ENCODE results near the gene SLC6A6. TPM values are rescaled to one million over a fixed set of nuclear protein-coding genes. Genes with fewer than 3 reads are reported as not detected.

Gene SLC6A6
- total and polyA plus RNA-seq, 10 of the 15 experiments (the other 5 are each of a cell fraction or from before 2014, with no cell fraction given), result 5.6 to 47.0 (median 20.2) TPM

DNA sequence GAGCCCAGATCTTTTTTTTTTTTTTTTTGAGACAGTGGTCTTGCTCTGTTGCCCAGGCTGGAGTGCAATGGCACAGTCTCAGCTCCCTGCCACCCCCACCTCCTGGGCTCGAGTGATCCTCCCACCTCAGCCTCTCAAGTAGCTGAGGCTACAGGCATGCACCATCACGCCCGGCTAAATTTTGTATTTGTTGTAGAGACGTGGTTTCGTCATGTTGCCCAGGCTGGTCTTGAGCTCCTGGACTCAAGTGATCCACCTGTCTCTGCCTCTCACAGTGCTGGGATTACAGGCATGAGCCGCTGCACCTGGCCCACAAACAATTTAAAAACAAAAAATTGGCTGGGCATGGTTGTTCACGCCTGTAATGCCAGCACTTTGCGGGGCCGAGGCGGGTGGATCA lies 22.6 kb upstream of the SLC6A6 start:
- Histone ChIP-seq H3K4me2 (ENCODE audit: control insufficient read depth, insufficient read depth) (no peak overlapping the region), H3K4me1 (ENCODE audit: control insufficient read depth, insufficient read depth, low read length) (peaks cover 6% of the 10 kb centered on the region), H3K79me2 (ENCODE audit: control insufficient read depth, insufficient read depth, low read length) (no peaks in the 10 kb centered on the region), H3K27ac (ENCODE audit: control insufficient read depth, insufficient read depth) (no peak overlapping the region), H4K20me1 (ENCODE audit: control insufficient read depth, insufficient read depth) (no peaks in the 10 kb centered on the region), H3K36me3 (ENCODE audit: control insufficient read depth in 2 of 2, insufficient read depth in 2 of 2, low read length in 1 of 2) (no peaks in the 10 kb centered on the region), H2AFZ (ENCODE audit: control insufficient read depth, low read depth, low read length) (no peak overlapping the region), H3K9me3 (replicated peaks; ENCODE audit: control insufficient read depth, insufficient read depth, low read length) (no peaks in the 10 kb centered on the region), H3K9ac (ENCODE audit: control insufficient read depth, insufficient read depth, low read length) (no peak overlapping the region), H3K27me3 (replicated peaks in 1 of 2; ENCODE audit: control insufficient read depth in 2 of 2, insufficient read depth in 2 of 2, low read length in 1 of 2) (no peaks in the 10 kb centered on the region; a peak in 2 of 4 replicates), H3K4me3 (no peak overlapping the region)
- intact Hi-C loops (cut with micrococcal nuclease; ENCODE audit: unreplicated experiment) (no loop called here), in situ Hi-C loops (cut with MboI) (no loop called here)
- ChIA-PET SMC1A (ENCODE audit: uncharacterized antibody, unreplicated experiment) (interaction anchor here (0.7 to 1.1 kb wide), 2 partner anchors 52 to 81 kb away, joined by 3 read pairs; no protein-coding TSS in a partner anchor), CTCF (interaction anchor here (0.8 to 1.4 kb wide), 2 partner anchors 22 to 42 kb away, joined by 3 to 5 read pairs; no protein-coding TSS in a partner anchor), POLR2A (no interaction called here), RAD21 (ENCODE audit: unreplicated experiment) (interaction anchor here (1.6 kb wide), 1 partner anchor 51 kb away, joined by 4 read pairs; no protein-coding TSS in a partner anchor)
- WGBS (ENCODE audit: insufficient coverage, insufficient replicate concordance, low lambda C conversion rate, missing lambda C conversion rate), result 29% methylated on average over 10 of the region's 10 CpGs
- FAIRE-seq (no peak), ATAC-seq (no peak), DNase-seq (ENCODE audit: low read depth, low spot score) (no peak)
- no peak for TF ChIP-seq NR2C1 (IDR thresholded peaks at IDR 0.05)
- no peak for TF ChIP-seq HDAC6 (IDR thresholded peaks at IDR 0.05; ENCODE audit: unreplicated experiment)
- TF ChIP-seq SUZ12 (IDR thresholded peaks at IDR 0.05; ENCODE audit: unreplicated experiment), result no peak
- TF ChIP-seq NBN (IDR thresholded peaks at IDR 0.05), result no peak
- TF ChIP-seq, protein P1, sequence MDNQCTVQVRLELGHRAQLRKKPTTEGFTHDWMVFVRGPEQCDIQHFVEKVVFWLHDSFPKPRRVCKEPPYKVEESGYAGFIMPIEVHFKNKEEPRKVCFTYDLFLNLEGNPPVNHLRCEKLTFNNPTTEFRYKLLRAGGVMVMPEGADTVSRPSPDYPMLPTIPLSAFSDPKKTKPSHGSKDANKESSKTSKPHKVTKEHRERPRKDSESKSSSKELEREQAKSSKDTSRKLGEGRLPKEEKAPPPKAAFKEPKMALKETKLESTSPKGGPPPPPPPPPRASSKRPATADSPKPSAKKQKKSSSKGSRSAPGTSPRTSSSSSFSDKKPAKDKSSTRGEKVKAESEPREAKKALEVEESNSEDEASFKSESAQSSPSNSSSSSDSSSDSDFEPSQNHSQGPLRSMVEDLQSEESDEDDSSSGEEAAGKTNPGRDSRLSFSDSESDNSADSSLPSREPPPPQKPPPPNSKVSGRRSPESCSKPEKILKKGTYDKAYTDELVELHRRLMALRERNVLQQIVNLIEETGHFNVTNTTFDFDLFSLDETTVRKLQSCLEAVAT (IDR thresholded peaks at IDR 0.05), result no peak
- TF ChIP-seq, protein P2, sequence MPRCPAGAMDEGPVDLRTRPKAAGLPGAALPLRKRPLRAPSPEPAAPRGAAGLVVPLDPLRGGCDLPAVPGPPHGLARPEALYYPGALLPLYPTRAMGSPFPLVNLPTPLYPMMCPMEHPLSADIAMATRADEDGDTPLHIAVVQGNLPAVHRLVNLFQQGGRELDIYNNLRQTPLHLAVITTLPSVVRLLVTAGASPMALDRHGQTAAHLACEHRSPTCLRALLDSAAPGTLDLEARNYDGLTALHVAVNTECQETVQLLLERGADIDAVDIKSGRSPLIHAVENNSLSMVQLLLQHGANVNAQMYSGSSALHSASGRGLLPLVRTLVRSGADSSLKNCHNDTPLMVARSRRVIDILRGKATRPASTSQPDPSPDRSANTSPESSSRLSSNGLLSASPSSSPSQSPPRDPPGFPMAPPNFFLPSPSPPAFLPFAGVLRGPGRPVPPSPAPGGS (IDR thresholded peaks at IDR 0.05; ENCODE audit: borderline replicate concordance, insufficient read depth, low read depth, low read length, poor library complexity, severe bottlenecking), result no peak
- no peak for TF ChIP-seq FOXK2 (IDR thresholded peaks at IDR 0.05)
- no peak for TF ChIP-seq NFXL1 (IDR thresholded peaks at IDR 0.05; ENCODE audit: borderline replicate concordance)
- TF ChIP-seq SIX5 (IDR thresholded peaks at IDR 0.05; ENCODE audit: low read depth, low read length, severe bottlenecking), result no peak
- TF ChIP-seq MEF2A (IDR thresholded peaks at IDR 0.05; ENCODE audit: insufficient read depth, low read depth, low read length), result no peak
- no peak for TF ChIP-seq CBX5 (IDR thresholded peaks at IDR 0.05; ENCODE audit: low read depth)
- TF ChIP-seq BRCA1 (IDR thresholded peaks at IDR 0.05; ENCODE audit: low read depth, low read length), result no peak
- TF ChIP-seq, protein P3, sequence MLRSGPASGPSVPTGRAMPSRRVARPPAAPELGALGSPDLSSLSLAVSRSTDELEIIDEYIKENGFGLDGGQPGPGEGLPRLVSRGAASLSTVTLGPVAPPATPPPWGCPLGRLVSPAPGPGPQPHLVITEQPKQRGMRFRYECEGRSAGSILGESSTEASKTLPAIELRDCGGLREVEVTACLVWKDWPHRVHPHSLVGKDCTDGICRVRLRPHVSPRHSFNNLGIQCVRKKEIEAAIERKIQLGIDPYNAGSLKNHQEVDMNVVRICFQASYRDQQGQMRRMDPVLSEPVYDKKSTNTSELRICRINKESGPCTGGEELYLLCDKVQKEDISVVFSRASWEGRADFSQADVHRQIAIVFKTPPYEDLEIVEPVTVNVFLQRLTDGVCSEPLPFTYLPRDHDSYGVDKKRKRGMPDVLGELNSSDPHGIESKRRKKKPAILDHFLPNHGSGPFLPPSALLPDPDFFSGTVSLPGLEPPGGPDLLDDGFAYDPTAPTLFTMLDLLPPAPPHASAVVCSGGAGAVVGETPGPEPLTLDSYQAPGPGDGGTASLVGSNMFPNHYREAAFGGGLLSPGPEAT (IDR thresholded peaks at IDR 0.05; ENCODE audit: low read depth), result no peak
- no peak for TF ChIP-seq ZNF217 (IDR thresholded peaks at IDR 0.05)
- TF ChIP-seq HDAC2 (IDR thresholded peaks at IDR 0.05), result no peak
- TF ChIP-seq IKZF1 (conservative IDR thresholded peaks at IDR 0.05), result no peak
- no peak for TF ChIP-seq STAT3 (IDR thresholded peaks at IDR 0.05; ENCODE audit: low read depth, low read length)
- BruUV-seq (replicated peaks), result no TSS peak

Data from GM12878 (cell line).